Erythroblast (primary cell): ENCODE data around the gene IRF7.

Source experiments
- GATA1 ChIP-seq: IDR thresholded peaks from 2 replicates; pipeline ENCODE4 v1.6.1; 2011; ENCODE audit warnings: low read depth, mild to moderate bottlenecking, control low read depth, low read length, moderate library complexity
- POLR2A ChIP-seq: IDR thresholded peaks from 2 replicates; pipeline ENCODE4 v1.6.1; 2011; ENCODE audit warnings: mild to moderate bottlenecking, low read length

- TF ChIP-seq POLR2A (no peak), GATA1 (no peak)
Observed at GRCh38 chr11:612201-612960, 3.4 kb downstream of the IRF7 start.
